Fibroblast of villous mesenchyme (primary cell): ENCODE measurements around the gene ATF1. TPM values are rescaled to one million over a fixed set of nuclear protein-coding genes. Genes with fewer than 3 reads are reported as not detected.
"Not testable (repeated sequence)": the region's sequence is repeated elsewhere in the genome, so short reads cannot be mapped to it uniquely, and the experiment has no call there.

Experiments
- DNase-seq: peaks from one replicate; pipeline ENCODE4 v3.0.0-alpha.2; 2010; ENCODE audit warnings: low read depth
- H3K4me3 ChIP-seq: 2 replicates; pipeline ENCODE4 v1.5.1; 2011; ENCODE audit warnings: low read depth, mild to moderate bottlenecking, low read length
- total RNA-seq: library from RNA; depleted of rRNA; stranded (reverse); fragments of >200 nt; gene quantifications from 2 replicates; pipeline ENCODE4 v1.2.3, GENCODE V29; 2012
- TF ChIP-seq, protein P1 (sequence below): IDR thresholded peaks from 2 replicates; pipeline ENCODE4 v1.5.1; 2012; ENCODE audit warnings: low read depth, mild to moderate bottlenecking, low read length; ENCODE audit not compliant: insufficient read depth

ATF1 gene
- total RNA-seq, 1 donor: 27.2 TPM

DNA sequence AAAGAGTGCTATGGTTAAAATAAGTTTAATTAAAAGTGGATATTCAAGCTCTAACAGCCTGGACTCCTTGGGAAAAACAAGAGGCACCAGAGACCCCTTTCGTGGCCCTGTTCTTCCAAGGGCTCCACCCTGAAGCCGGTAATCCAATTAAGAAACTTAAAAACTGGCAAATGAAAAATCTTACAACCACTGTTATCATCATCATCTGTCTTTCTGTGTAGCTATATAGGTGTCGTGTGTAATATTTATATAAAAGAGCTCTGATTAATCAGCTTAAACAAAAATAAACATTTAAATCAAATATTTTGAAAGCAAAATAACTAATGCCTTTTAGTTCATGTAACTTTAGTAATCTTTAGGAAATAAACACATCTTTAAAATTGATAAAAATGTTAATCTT, 4.5 kb downstream of the ATF1 start:
- no peak overlapping the region for H3K4me3 ChIP-seq
- TF ChIP-seq, protein P1, sequence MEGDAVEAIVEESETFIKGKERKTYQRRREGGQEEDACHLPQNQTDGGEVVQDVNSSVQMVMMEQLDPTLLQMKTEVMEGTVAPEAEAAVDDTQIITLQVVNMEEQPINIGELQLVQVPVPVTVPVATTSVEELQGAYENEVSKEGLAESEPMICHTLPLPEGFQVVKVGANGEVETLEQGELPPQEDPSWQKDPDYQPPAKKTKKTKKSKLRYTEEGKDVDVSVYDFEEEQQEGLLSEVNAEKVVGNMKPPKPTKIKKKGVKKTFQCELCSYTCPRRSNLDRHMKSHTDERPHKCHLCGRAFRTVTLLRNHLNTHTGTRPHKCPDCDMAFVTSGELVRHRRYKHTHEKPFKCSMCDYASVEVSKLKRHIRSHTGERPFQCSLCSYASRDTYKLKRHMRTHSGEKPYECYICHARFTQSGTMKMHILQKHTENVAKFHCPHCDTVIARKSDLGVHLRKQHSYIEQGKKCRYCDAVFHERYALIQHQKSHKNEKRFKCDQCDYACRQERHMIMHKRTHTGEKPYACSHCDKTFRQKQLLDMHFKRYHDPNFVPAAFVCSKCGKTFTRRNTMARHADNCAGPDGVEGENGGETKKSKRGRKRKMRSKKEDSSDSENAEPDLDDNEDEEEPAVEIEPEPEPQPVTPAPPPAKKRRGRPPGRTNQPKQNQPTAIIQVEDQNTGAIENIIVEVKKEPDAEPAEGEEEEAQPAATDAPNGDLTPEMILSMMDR: no peak
- no peak for DNase-seq

DNA sequence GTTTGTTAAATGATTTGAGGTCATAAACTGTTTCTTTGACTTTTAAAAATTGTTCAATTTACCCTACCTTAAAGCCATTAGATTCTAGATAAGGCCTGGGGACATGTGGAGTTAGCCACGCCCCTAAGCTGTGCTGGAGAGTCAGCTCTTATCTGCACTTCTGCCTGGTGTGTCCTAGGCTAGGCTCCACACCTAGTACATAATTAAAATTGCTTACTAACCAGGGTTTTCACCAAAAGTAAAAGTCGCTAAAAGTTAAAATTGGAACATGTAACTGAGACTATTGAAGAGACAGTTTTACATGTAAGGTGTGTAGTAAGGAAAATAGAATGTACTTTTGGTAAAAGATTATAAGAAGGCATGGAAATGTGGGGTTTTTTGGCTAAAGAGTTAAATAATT, 4.9 kb downstream of the ATF1 start:
- not testable (repeated sequence) for H3K4me3 ChIP-seq

DNA sequence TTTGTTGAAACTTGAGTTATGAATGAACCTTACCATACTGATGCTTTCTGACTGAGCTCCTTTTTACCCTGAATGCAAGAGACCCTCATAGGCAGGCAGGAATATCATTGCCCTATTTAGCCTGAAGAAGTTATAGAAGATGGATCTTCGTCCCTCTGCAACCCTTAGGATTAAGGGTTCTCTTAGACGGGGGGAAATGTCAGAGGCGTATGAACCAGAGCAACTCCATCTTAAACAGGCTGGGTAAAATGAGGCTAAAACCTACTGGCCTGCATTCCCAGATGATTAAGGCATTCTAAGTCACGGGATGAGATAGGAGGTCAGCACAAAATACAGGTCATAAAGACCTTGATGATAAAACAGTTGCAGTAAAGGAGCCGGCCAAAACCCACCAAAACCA, 7.5 kb downstream of the ATF1 start:
- H3K4me3 ChIP-seq: no peak overlapping the region
- TF ChIP-seq, protein P1: no peak
- DNase-seq: no peak

More for the DNA sequence above, 4.9 kb downstream of the ATF1 start:
- DNase-seq: not testable (repeated sequence)

DNA sequence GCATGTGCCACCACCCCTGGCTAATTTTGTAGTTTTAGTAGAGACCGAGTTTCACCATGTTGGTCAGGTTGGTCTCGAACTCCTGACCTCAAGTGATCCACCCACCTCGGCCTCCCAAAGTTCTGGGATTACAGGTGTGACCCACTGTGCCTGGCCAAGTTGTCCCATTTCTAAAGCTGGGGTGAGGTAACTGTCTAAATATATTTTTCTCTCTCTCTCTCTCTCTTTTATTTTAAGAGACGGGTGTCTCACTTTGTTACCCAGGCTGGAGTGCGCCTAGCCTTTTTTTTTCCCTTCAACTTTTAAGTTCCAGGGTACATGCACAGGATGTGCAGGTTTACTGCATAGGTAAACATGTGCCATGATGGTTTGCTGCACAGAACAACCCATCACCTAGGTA, 8.6 kb downstream of the ATF1 start:
- TF ChIP-seq, protein P1: no peak
- DNase-seq: no peak
- H3K4me3 ChIP-seq: no peak overlapping the region

DNA sequence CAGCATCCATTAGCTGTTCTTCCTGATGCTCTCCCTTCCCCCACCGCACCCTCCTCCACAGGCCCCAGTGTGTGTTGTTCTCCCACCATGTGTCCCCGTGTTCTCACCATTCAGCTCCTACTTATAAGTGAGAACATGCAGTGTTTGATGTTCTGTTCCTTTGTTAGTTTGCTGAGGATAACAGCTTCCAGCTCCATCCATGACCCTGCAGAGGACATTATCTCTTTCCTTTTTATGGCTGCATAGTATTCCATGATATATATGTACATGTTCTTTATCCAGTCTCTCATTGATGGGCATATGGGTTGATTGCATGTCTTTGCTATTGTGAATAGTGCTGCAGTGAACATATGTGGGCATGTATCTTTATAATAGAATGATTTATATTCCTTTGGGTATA, 9.0 kb downstream of the ATF1 start:
- no peak for DNase-seq
- no peak overlapping the region for H3K4me3 ChIP-seq

GRCh38 chr12:50775251-50775650, 11.3 kb downstream of the ATF1 start:
- no peak for DNase-seq
- TF ChIP-seq, protein P1: no peak

More for the DNA sequence above, 9.0 kb downstream of the ATF1 start:
- TF ChIP-seq, protein P1: no peak

DNA sequence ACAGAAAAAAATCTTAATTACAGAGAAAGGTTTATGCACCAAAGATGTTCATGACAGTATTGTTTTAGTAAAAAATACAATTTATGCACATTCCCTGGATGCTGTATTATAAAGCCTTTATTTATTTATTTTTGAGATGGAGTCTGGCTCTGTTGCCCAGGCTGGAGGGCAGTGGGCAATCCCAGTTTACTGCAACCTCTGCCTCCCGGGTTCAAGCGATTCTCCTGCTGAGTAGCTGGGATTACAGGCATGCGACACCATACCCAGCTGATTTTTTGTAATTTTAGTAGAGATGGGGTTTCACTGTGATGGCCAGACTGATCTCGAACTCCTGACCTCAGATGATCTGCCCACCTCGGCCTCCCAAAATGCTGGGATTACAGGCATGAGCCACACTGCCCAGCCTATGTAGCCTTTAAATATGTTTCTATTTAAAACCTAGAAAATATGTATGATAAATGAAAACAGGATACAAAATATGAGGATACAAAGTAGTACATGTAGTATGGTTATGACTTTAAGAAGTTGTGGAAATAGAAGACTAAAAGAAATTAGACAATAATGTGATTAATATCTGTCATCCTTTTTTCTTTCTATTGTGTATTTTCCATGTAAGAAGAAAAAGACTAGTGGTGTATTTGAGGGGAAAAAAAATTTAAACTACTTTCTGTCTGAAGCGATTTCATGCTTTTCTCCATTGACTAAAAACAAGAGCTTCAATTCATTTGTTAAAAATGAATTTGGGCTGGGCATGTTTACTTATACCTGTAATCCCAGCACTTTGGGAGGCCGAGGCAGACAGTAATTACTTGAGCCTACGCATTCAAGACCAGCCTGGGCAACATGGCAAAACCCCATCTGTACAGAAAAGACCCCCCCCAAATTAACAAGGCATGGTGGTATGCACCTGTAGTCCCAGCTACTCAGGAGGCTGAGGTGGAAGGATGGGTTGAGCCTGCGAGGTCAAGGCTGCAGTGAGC, 13.1 kb downstream of the ATF1 start:
- no peak overlapping the region for H3K4me3 ChIP-seq
- no peak for DNase-seq
- TF ChIP-seq, protein P1: no peak

More at GRCh38 chr12:50775251-50775650, 11.3 kb downstream of the ATF1 start:
- H3K4me3 ChIP-seq: no peak overlapping the region
